Hepatocyte (in vitro differentiated cells): ENCODE data around the gene RAB33A. TPM values are rescaled to one million over a fixed set of nuclear protein-coding genes. Genes with fewer than 3 reads are reported as not detected.

Experiments used
- DNase-seq: peaks from one replicate; pipeline ENCODE4 v3.0.0-alpha.2; 2016; ENCODE audit warnings: low spot score
- H2AFZ ChIP-seq: fragments of 200-600 bp; sonication (generic); 2 replicates; pipeline ENCODE4 v1.6.0; 2016; ENCODE audit warnings: antibody characterized with exemption, mild to moderate bottlenecking
- H3K27ac ChIP-seq: fragments of 200-600 bp; sonication (generic); 2 replicates; pipeline ENCODE4 v1.5.1; 2016; ENCODE audit warnings: mild to moderate bottlenecking
- H3K27me3 ChIP-seq: fragments of 200-600 bp; sonication (generic); 2 replicates; pipeline ENCODE4 v1.6.1; 2016
- H3K36me3 ChIP-seq: fragments of 200-600 bp; sonication (generic); replicated peaks from 2 replicates; pipeline ENCODE4 v1.5.1; 2016; ENCODE audit warnings: low read depth; ENCODE audit not compliant: insufficient read depth
- H3K4me1 ChIP-seq: fragments of 200-600 bp; sonication (generic); 2 replicates; pipeline ENCODE4 v1.5.1; 2016; ENCODE audit warnings: mild to moderate bottlenecking, moderate library complexity; ENCODE audit not compliant: insufficient read depth
- H3K4me2 ChIP-seq: fragments of 200-600 bp; sonication (generic); 2 replicates; pipeline ENCODE4 v1.6.0; 2016
- H3K4me3 ChIP-seq: fragments of 200-600 bp; sonication (generic); 2 replicates; pipeline ENCODE4 v1.5.1; 2016; ENCODE audit warnings: mild to moderate bottlenecking
- H3K79me2 ChIP-seq: fragments of 200-600 bp; sonication (generic); 2 replicates; pipeline ENCODE4 v1.6.0; 2017; ENCODE audit warnings: mild to moderate bottlenecking
- H3K9me2 ChIP-seq: fragments of 200-600 bp; sonication (generic); replicated peaks from 2 replicates; pipeline ENCODE4 v1.6.0; 2017; ENCODE audit warnings: mild to moderate bottlenecking; ENCODE audit not compliant: insufficient read depth
- H3K9me3 ChIP-seq: fragments of 200-600 bp; sonication (generic); 2 replicates; pipeline ENCODE4 v1.5.1; 2016; ENCODE audit warnings: low read depth, mild to moderate bottlenecking
- H4K20me1 ChIP-seq: fragments of 200-600 bp; sonication (generic); 2 replicates; pipeline ENCODE4 v1.6.0; 2016; ENCODE audit warnings: mild to moderate bottlenecking; ENCODE audit not compliant: insufficient read depth, poor library complexity, severe bottlenecking
- EZH2 ChIP-seq: fragments of 200-600 bp; sonication (generic); IDR thresholded peaks from 2 replicates; pipeline ENCODE4 v1.6.1; 2016; ENCODE audit warnings: antibody characterized with exemption, mild to moderate bottlenecking, borderline replicate concordance
- EZH2phosphoT487 ChIP-seq: fragments of 200-600 bp; sonication (generic); IDR thresholded peaks from one replicate; pipeline ENCODE4 v1.6.1; 2018; ENCODE audit warnings: antibody characterized with exemption, mild to moderate bottlenecking, low read depth, moderate library complexity; ENCODE audit not compliant: unreplicated experiment, severe bottlenecking
- WGBS: methylation state at CpG from one replicate; pipeline ENCODE4 v1.1.6; 2016; ENCODE audit warnings: low lambda C conversion rate; ENCODE audit errors: missing lambda C conversion rate; 5-methylcytosine and 5-hydroxymethylcytosine counted together
- polyA plus RNA-seq: library from polyadenylated mRNA; unstranded; fragments of >200 nt; fragmentation: Nextera tagmentation; extraction: Ambion mirVana; gene quantifications from 2 replicates; pipeline ENCODE4 v1.2.1, GENCODE V29; 2016
- total RNA-seq: library from RNA; depleted of rRNA; stranded (reverse); fragments of >200 nt; gene quantifications from 2 replicates; pipeline ENCODE4 v1.2.3, GENCODE V29; 2014
- TF ChIP-seq, protein P1 (sequence below): fragments of 200-600 bp; sonication (generic); IDR thresholded peaks from 2 replicates; pipeline ENCODE4 v1.5.1; 2016; ENCODE audit warnings: antibody characterized with exemption, mild to moderate bottlenecking; ENCODE audit not compliant: poor library complexity

The RAB33A gene
- total and polyA plus RNA-seq, 2 experiments from 2014 or later = 3.0 to 11.2 TPM

DNA sequence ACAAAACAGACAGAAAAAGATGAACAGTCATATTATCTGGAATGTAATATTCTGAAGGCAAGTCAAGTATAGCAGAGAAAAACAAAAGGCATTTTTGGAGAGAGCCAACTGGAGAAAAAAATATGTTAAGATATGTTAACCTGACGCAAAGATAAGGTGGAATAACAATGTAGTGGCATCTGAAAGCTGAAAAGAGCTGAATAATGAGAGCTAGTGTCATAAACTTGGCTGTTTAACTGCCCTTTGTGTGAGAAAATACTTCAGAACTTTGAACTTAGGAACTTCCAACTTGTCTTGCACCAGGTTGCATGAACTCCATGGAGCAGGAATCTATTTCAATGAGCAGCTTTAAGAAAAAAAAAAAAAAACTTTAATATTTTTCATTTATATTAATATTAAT, 32.9 kb downstream of the RAB33A start:
- Histone ChIP-seq H3K79me2 (no peaks in the 10 kb centered on the region), H3K4me1 (no peaks in the 10 kb centered on the region), H3K4me3 (no peak overlapping the region), H3K36me3 (no peaks in the 10 kb centered on the region), H3K27me3 (no peaks in the 10 kb centered on the region), H3K9me3 (no peaks in the 10 kb centered on the region), H3K27ac (no peak overlapping the region), H3K4me2 (no peak overlapping the region), H4K20me1 (no peaks in the 10 kb centered on the region), H3K9me2 (no peaks in the 10 kb centered on the region), H2AFZ (no peak overlapping the region)
- WGBS = 8% methylated on average over 1 of the region's 1 CpG
- TF ChIP-seq EZH2 (no peak), EZH2phosphoT487 (no peak)
- TF ChIP-seq, protein P1, sequence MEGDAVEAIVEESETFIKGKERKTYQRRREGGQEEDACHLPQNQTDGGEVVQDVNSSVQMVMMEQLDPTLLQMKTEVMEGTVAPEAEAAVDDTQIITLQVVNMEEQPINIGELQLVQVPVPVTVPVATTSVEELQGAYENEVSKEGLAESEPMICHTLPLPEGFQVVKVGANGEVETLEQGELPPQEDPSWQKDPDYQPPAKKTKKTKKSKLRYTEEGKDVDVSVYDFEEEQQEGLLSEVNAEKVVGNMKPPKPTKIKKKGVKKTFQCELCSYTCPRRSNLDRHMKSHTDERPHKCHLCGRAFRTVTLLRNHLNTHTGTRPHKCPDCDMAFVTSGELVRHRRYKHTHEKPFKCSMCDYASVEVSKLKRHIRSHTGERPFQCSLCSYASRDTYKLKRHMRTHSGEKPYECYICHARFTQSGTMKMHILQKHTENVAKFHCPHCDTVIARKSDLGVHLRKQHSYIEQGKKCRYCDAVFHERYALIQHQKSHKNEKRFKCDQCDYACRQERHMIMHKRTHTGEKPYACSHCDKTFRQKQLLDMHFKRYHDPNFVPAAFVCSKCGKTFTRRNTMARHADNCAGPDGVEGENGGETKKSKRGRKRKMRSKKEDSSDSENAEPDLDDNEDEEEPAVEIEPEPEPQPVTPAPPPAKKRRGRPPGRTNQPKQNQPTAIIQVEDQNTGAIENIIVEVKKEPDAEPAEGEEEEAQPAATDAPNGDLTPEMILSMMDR = no peak
- DNase-seq = no peak

DNA sequence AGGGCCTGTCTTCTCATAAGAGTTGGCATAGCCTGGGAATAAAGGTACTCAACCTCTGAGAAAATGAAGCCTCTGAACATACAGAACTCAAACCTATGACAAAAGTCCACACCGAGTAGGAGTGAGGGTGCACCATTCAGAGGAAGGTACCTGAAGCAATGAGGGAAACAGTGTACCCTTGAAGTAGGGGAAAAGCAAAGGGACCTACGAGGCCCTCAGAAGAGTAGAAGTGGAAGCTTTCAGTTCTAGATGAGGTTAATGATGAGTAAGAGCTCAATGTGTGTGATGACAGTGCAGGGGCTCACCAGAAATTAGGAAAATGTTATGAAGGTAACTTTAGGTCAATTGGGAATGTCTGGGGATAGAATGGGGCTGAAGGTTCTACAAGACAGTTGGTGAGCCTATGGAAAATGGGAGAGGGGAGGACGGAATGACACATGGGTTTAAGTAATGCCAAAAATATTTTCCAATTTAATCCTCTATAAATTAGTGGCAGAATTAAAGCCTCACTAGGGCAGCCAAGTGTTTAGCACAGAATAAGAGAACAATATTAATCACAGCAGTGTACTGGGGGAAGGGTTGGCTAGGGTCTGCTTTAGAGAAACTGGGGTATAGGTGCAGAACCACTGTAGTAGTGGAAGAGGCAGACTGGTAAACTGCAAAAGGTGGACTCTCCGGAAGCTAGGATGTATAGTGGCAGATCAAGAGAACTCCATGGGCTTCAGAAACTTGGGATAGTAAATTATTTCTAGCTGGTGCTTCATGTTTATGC, 39.8 kb downstream of the RAB33A start:
- Histone ChIP-seq H3K9me2 (no peaks in the 10 kb centered on the region), H3K36me3 (no peaks in the 10 kb centered on the region), H4K20me1 (no peaks in the 10 kb centered on the region), H3K9me3 (no peaks in the 10 kb centered on the region), H3K4me2 (no peak overlapping the region), H3K27ac (no peak overlapping the region), H3K4me3 (no peak overlapping the region), H3K79me2 (no peaks in the 10 kb centered on the region), H3K4me1 (no peaks in the 10 kb centered on the region), H3K27me3 (no peaks in the 10 kb centered on the region), H2AFZ (no peak overlapping the region)
- DNase-seq = no peak
- TF ChIP-seq EZH2 (no peak), EZH2phosphoT487 (no peak)
- TF ChIP-seq, protein P1 = no peak
- 84% methylated on average over 4 of the region's 4 CpGs for WGBS

DNA sequence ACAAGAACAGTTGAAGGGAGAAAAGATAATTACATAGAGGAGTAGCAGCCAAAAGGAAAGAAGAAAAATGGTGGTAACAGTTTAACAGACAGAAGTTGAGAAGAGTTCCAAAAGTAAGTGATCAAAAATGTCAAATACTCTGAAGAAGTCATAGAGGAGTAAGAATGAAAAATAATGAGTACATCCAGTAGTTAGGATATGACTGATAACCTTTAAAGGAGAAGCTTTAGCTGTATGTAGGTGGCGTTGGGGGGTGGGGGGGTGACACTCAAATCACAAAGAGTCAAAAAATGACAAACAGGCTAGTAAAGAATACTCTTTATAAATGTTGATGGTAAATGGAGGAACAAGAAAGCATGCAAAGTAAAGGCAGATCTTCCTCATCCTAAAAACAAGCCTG, 40.6 kb downstream of the RAB33A start:
- H3K9me2 ChIP-seq = no peaks in the 10 kb centered on the region
- H2AFZ ChIP-seq = no peak overlapping the region
- H3K4me3 ChIP-seq = no peak overlapping the region
- H3K79me2 ChIP-seq = no peaks in the 10 kb centered on the region
- no peak for DNase-seq
- no peak overlapping the region for H3K4me2 ChIP-seq
- H3K27me3 ChIP-seq = no peaks in the 10 kb centered on the region
- TF ChIP-seq EZH2phosphoT487 (no peak), EZH2 (no peak)
- TF ChIP-seq, protein P1 = no peak
- 60% methylated on average over 1 of the region's 1 CpG for WGBS
- no peaks in the 10 kb centered on the region for H4K20me1 ChIP-seq
- H3K4me1 ChIP-seq = no peaks in the 10 kb centered on the region
- H3K27ac ChIP-seq = no peak overlapping the region
- no peaks in the 10 kb centered on the region for H3K9me3 ChIP-seq
- no peaks in the 10 kb centered on the region for H3K36me3 ChIP-seq
